Lung (tissue), 12 donors: ENCODE measurements around the gene MORF4L2. TPM values are rescaled to one million over a fixed set of nuclear protein-coding genes. Genes with fewer than 3 reads are reported as not detected.
"Not testable (repeated sequence)": the region's sequence is repeated elsewhere in the genome, so short reads cannot be mapped to it uniquely, and the experiment has no call there.

Experiments
- ATAC-seq: fragments of 200-7000 bp; cut with Tn5 transposase; one replicate; pipeline ENCODE4 v1.9.1; 2020; ENCODE audit warnings: moderate number of reproducible peaks; ENCODE audit not compliant: insufficient read depth, low FRiP score
- DNase-seq, 3 donors: peaks; one replicate each; pipeline ENCODE4 v3.0.0-alpha.2; 2013 to 2017
- H3K27ac ChIP-seq, 2 donors: one replicate each; pipeline ENCODE4 v1.5.1; 2013; ENCODE audit warnings: mild to moderate bottlenecking in 2 of 2, moderate library complexity in 2 of 2, control low read depth in 1 of 2, inconsistent platforms in 1 of 2, low read depth in 1 of 2, low read length in 1 of 2
- H3K27me3 ChIP-seq, 3 donors: one replicate each; pipeline ENCODE4 v1.5.1; 2013; ENCODE audit warnings: low read length in 2 of 3; ENCODE audit not compliant: control insufficient read depth in 3 of 3, insufficient read depth in 3 of 3
- H3K36me3 ChIP-seq, 4 donors: one replicate each; pipeline ENCODE4 v1.5.1; 2013; ENCODE audit warnings: low read length in 4 of 4, mild to moderate bottlenecking in 1 of 4, moderate library complexity in 1 of 4; ENCODE audit not compliant: control insufficient read depth in 4 of 4, insufficient read depth in 4 of 4
- H3K4me1 ChIP-seq, 5 donors: one replicate each; pipeline ENCODE4 v1.5.1; 2013; ENCODE audit warnings: low read length in 5 of 5, mild to moderate bottlenecking in 2 of 5, moderate library complexity in 1 of 5; ENCODE audit not compliant: control insufficient read depth in 5 of 5, insufficient read depth in 5 of 5
- H3K4me3 ChIP-seq: one replicate; pipeline ENCODE4 v1.5.1; 2013; ENCODE audit warnings: mild to moderate bottlenecking, control low read depth, moderate library complexity
- H3K9ac ChIP-seq, 2 donors: one replicate each; pipeline ENCODE4 v1.5.1; 2013; ENCODE audit warnings: low read length in 2 of 2, control low read depth in 1 of 2; ENCODE audit not compliant: insufficient read depth in 1 of 2
- H3K9me3 ChIP-seq, 4 donors: one replicate each; pipeline ENCODE4 v1.5.1; 2013; ENCODE audit warnings: low read length in 3 of 4, mild to moderate bottlenecking in 1 of 4, moderate library complexity in 1 of 4; ENCODE audit not compliant: control insufficient read depth in 4 of 4, insufficient read depth in 3 of 4
- CTCF ChIP-seq: IDR thresholded peaks from 2 replicates; pipeline ENCODE4 v1.5.1; 2012; ENCODE audit warnings: mild to moderate bottlenecking; ENCODE audit errors: control extremely low read depth, extremely low read depth
- WGBS, 2 donors: extraction: QIAGEN DNeasy Blood & Tissue Kit; methylation state at CpG; one replicate each; pipeline ENCODE4 v1.1.7; 2013; 5-methylcytosine and 5-hydroxymethylcytosine counted together
- polyA plus RNA-seq, 2 donors: library from polyadenylated mRNA; stranded (reverse); fragments of 200-250 nt; gene quantifications; one replicate each; pipeline ENCODE4 v1.2.1, GENCODE V29; 2013
- total RNA-seq, 2 donors: library from RNA; depleted of rRNA in 1 of 2; stranded (reverse); fragments of >200 nt in 1 of 2; gene quantifications; one replicate each; pipeline ENCODE4 v1.2.1, GENCODE V29; 2014 to 2021
- donor health status: control.
- donor health status: control.
- donor health status: Bipolar disorder and iron deficiency.
- donor health status: healthy.
- donor health status: DM: yes; HTN: yes; CAD: no.

The MORF4L2 gene
- total and polyA plus RNA-seq, 4 donors = 180 to 321 (median 250) TPM

GRCh38 chrX:103640401-103641155, 45.9 kb downstream of the MORF4L2 start:
- Histone ChIP-seq H3K9me3 (peaks cover 0 to 6% (median 0%) of the 10 kb centered on the region in 4 donors), H3K9ac (no peak overlapping the region), H3K27ac (no peak overlapping the region), H3K4me3 (no peak overlapping the region), H3K27me3 (peaks cover 4 to 27% (median 9%) of the 10 kb centered on the region in 3 donors), H3K4me1 (peaks cover 0 to 1% (median 0%) of the 10 kb centered on the region in 5 donors), H3K36me3 (no peaks in the 10 kb centered on the region)
- no peak for TF ChIP-seq CTCF
- DNase-seq (no peak), ATAC-seq (no peak)
- WGBS, 2 donors = 58 to 88% methylated on average over 4 of the region's 4 CpGs

- not testable (repeated sequence) for H3K4me1 ChIP-seq, H3K4me3 ChIP-seq, H3K9ac ChIP-seq, H3K27ac ChIP-seq, ATAC-seq, H3K9me3 ChIP-seq, H3K36me3 ChIP-seq
- peak; percentile 26 to 47 (median 33) for DNase-seq
- peaks cover 4 to 26% (median 9%) of the 10 kb centered on the region in 3 donors for H3K27me3 ChIP-seq
- WGBS, 2 donors = 38 to 60% methylated on average over 4 to 6 of the region's 6 CpGs
Measured at GRCh38 chrX:103638479-103639346, 47.8 kb downstream of the MORF4L2 start.

GRCh38 chrX:103637604-103638338, 48.7 kb downstream of the MORF4L2 start:
- Histone ChIP-seq H3K27ac (no peak overlapping the region), H3K9ac (no peak overlapping the region), H3K4me3 (no peak overlapping the region), H3K4me1 (peaks cover 0 to 1% (median 0%) of the 10 kb centered on the region in 5 donors), H3K9me3 (peaks cover 0 to 3% (median 0%) of the 10 kb centered on the region in 4 donors), H3K36me3 (no peaks in the 10 kb centered on the region), H3K27me3 (peaks cover 3 to 22% (median 9%) of the 10 kb centered on the region in 3 donors)
- no peak for TF ChIP-seq CTCF
- DNase-seq (no peak), ATAC-seq (no peak)
- 62 to 92% methylated on average over 2 of the region's 2 CpGs for WGBS, 2 donors
